Heart left ventricle (tissue), 16 donors: ENCODE results near the gene F8. TPM values are rescaled to one million over a fixed set of nuclear protein-coding genes. Genes with fewer than 3 reads are reported as not detected.

ENCODE experiments used
- ATAC-seq, 4 donors: fragments of 200-7000 bp; cut with Tn5 transposase; one replicate each; pipeline ENCODE4 v1.9.1; 2020 to 2022; ENCODE audit warnings: moderate library complexity in 4 of 4, mild to moderate bottlenecking in 3 of 4, moderate number of reproducible peaks in 1 of 4
- DNase-seq, 5 donors: peaks; one replicate each; pipeline ENCODE4 v3.0.0-alpha.2; 2020
- H3K27ac ChIP-seq, 12 donors: fragments of 200-600 bp; sonication (generic) in 4 of 12; one replicate each; pipeline versions ENCODE4 v1.5.0 to v1.8.0; 2016 to 2022; ENCODE audit warnings: mild to moderate bottlenecking in 2 of 12
- H3K27me3 ChIP-seq, 9 donors: fragments of 200-600 bp; sonication (generic) in 2 of 9; one replicate each; pipeline versions ENCODE4 v1.5.1 to v1.8.0; 2016 to 2022; ENCODE audit warnings: mild to moderate bottlenecking in 3 of 9
- H3K36me3 ChIP-seq, 9 donors: fragments of 200-600 bp; sonication (generic) in 2 of 9; one replicate each; pipeline versions ENCODE4 v1.5.0 to v1.8.0; 2018 to 2022; ENCODE audit warnings: mild to moderate bottlenecking in 2 of 9
- H3K4me1 ChIP-seq, 12 donors: fragments of 200-600 bp; sonication (generic) in 4 of 12; one replicate each; pipeline versions ENCODE4 v1.5.0 to v1.8.0; 2016 to 2022; ENCODE audit warnings: mild to moderate bottlenecking in 3 of 12
- H3K4me3 ChIP-seq, 12 donors: fragments of 200-600 bp; sonication (generic) in 4 of 12; one replicate each; pipeline versions ENCODE4 v1.5.0 to v1.8.0; 2017 to 2022; ENCODE audit warnings: mild to moderate bottlenecking in 9 of 12, moderate library complexity in 4 of 12
- H3K9me3 ChIP-seq, 12 donors: fragments of 200-600 bp; sonication (generic) in 4 of 12; one replicate each; pipeline versions ENCODE4 v1.5.0 to v1.8.0; 2016 to 2022; ENCODE audit warnings: mild to moderate bottlenecking in 1 of 12
- CTCF ChIP-seq, 12 donors: fragments of 200-600 bp; sonication (generic) in 4 of 12; IDR thresholded peaks; one replicate each; pipeline versions ENCODE4 v1.5.0 to v1.8.0; 2018 to 2022; ENCODE audit warnings: antibody characterized with exemption in 12 of 12, mild to moderate bottlenecking in 5 of 12
- POLR2A ChIP-seq, 2 donors: fragments of 450-650 bp; IDR thresholded peaks; one replicate each; pipeline ENCODE4 v1.6.1; 2017; ENCODE audit warnings: antibody characterized with exemption in 2 of 2, mild to moderate bottlenecking in 2 of 2, moderate library complexity in 2 of 2
- WGBS, 4 donors: extraction: QIAGEN DNeasy Blood & Tissue Kit in 2 of 4; methylation state at CpG; one replicate each; pipeline versions ENCODE4 v1.1.5 to v1.1.7; 2013 to 2018; 5-methylcytosine and 5-hydroxymethylcytosine counted together
- intact Hi-C, 10 donors: fragments of 100-400 bp; cut with DNase I; formaldehyde crosslinking; loops; one replicate each; pipeline versions ENCODE4 v1.11.1 to v1.14.2; 2022
- polyA plus RNA-seq, 2 donors: library from polyadenylated mRNA; stranded (reverse); fragments of 200-250 nt; gene quantifications; one replicate each; pipeline ENCODE4 v1.2.3, GENCODE V29; 2013
- total RNA-seq, 9 donors: library from RNA; depleted of rRNA in 2 of 9; stranded (reverse); fragments of >200 nt in 2 of 9; fragmentation: NEBNext Ultra II Directional in 3 of 9; extraction: Animal tissue kit (Norgen Biotek cat#: 25700) in 3 of 9; gene quantifications; one replicate each; pipeline versions ENCODE4 v1.1.0 to v1.2.4, GENCODE V29; 2016 to 2023
- donor health status: ischemic (EF 13 %, LVEDD 7.1; RV severe dilation, severe dysfunction).
- donor health status: healthy with polysubstance abuse.
- donor health status: DM: no; HTN: yes; CAD: no.
- donor health status: DM: no; HTN: no; CAD: no.
- donor health status: ischemic (EF 25% LVEDD 6.9; RV normal size, moderate dysfunction).
- donor health status: ischemic (EF 25% LVEDD 5.7; RV mildly dilated, moderate dysfunction).
- donor health status: healthy.
- donor health status: DM: yes; HTN: yes; CAD: no.
- donor health status: ischemic (EF 35%, LVEDD 5.7; RV mildly dilated, moderate dysfunction).
- donor health status: nonischemic (EF 11% LVEDD 7.7; RV severe dilation, severe dysfunction).
- donor health status: DM: yes; HTN: yes; CAD: no.
- donor health status: PGD.
- donor health status: ischemic (EF 29% LVEDD 5.4; RV normal size, mild dysfunction).
- donor health status: nonischemic (EF 23%, LVEDD 6.1; RV moderate dilation, normal function).

The F8 gene
- total and polyA plus RNA-seq, 11 donors = 26.9 to 75.1 (median 44.3) TPM

GRCh38 chrX:154833746-154834274, 188.7 kb downstream of the F8 start:
- DNase-seq = no peak
- H3K4me3 ChIP-seq = no peak overlapping the region
- TF ChIP-seq POLR2A (IDR thresholded peaks at IDR 0.05) = no peak
- TF ChIP-seq CTCF (IDR thresholded peaks at IDR 0.05) = no peak
- H3K9me3 ChIP-seq = no peaks in the 10 kb centered on the region
- intact Hi-C loops = no loop called here
- no peak overlapping the region for H3K27ac ChIP-seq
- WGBS, 4 donors = 76 to 99% (median 87%) methylated on average over 3 of the region's 3 CpGs
- H3K4me1 ChIP-seq = no peaks in the 10 kb centered on the region
- no peaks in the 10 kb centered on the region for H3K27me3 ChIP-seq
- peaks cover 0 to 5% (median 0%) of the 10 kb centered on the region in 9 donors for H3K36me3 ChIP-seq
- ATAC-seq = no peak

GRCh38 chrX:154829926-154830442, 192.5 kb downstream of the F8 start:
- no peaks in the 10 kb centered on the region for H3K9me3 ChIP-seq
- TF ChIP-seq CTCF (IDR thresholded peaks at IDR 0.05) = no peak
- no peak for TF ChIP-seq POLR2A (IDR thresholded peaks at IDR 0.05)
- no peak for ATAC-seq
- intact Hi-C loops = no loop called here
- H3K36me3 ChIP-seq = no peaks in the 10 kb centered on the region
- DNase-seq = no peak
- no peaks in the 10 kb centered on the region for H3K27me3 ChIP-seq
- H3K4me3 ChIP-seq = no peak overlapping the region
- 19 to 64% (median 52%) methylated on average over 1 of the region's 1 CpG for WGBS, 4 donors
- no peak overlapping the region for H3K27ac ChIP-seq
- H3K4me1 ChIP-seq = no peaks in the 10 kb centered on the region

- intact Hi-C loops = no loop called here
- Histone ChIP-seq H3K4me3 (no peak overlapping the region), H3K27ac (no peak overlapping the region), H3K36me3 (no peaks in the 10 kb centered on the region), H3K27me3 (no peaks in the 10 kb centered on the region), H3K4me1 (no peaks in the 10 kb centered on the region), H3K9me3 (no peaks in the 10 kb centered on the region)
- DNase-seq (no peak), ATAC-seq (no peak)
- TF ChIP-seq POLR2A (IDR thresholded peaks at IDR 0.05) (no peak), CTCF (IDR thresholded peaks at IDR 0.05) (no peak)
These were observed 193.4 kb downstream of the F8 start for GRCh38 chrX:154829134-154829533.

- no peak for TF ChIP-seq POLR2A (IDR thresholded peaks at IDR 0.05)
- Histone ChIP-seq H3K9me3 (no peaks in the 10 kb centered on the region), H3K4me1 (no peaks in the 10 kb centered on the region), H3K27me3 (no peaks in the 10 kb centered on the region), H3K27ac (peak overlapping the region in 1 of 12 donors; percentile 56), H3K4me3 (no peak overlapping the region), H3K36me3 (no peaks in the 10 kb centered on the region)
- intact Hi-C loops = no loop called here
- ATAC-seq = no peak
- WGBS, 4 donors = 47 to 95% (median 86%) methylated on average over 2 of the region's 2 CpGs
- DNase-seq = no peak
These were observed 194.5 kb downstream of the F8 start for GRCh38 chrX:154828016-154828408.
